CD1c-positive myeloid dendritic cell (primary cell): ENCODE results near the gene KDM5A.
A peak's percentile ranks its signal among the peaks of the same experiment; 100 is the strongest.
"Not testable (repeated sequence)": the region's sequence is repeated elsewhere in the genome, so short reads cannot be mapped to it uniquely, and the experiment has no call there.

Experiments
- DNase-seq: peaks from one replicate; pipeline ENCODE4 v3.0.0-alpha.2; 2016; ENCODE audit errors: extremely low spot score

Gene KDM5A

DNA sequence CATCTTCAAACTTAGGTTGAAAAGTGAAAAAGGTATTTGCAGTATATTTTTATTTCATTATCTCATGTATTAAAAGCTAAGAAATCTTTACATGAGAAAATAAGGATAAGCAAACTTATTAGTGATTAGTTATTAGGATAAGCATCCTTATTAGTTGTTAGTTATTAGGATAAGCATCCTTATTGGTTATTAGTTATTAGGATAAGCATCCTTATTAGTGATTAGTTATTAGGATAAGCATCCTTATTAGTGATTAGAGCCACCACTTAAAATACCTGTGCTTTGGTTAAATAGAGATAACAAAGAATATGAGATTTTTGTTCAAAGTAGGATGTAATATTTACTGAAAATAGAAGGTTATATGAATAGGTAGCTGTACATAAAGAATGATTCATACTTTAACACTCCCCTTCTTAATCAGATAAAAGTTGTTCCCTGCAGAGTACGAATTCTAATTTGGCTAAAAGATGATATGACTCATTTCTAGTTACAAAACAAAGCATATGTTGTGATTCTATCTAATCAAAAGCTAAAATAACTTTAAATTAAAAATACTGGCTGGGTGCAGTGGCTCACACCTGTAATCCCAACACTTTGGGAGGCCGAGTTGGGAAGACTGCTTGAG is 56.4 kb downstream of the KDM5A start:
- DNase-seq = no peak

DNA sequence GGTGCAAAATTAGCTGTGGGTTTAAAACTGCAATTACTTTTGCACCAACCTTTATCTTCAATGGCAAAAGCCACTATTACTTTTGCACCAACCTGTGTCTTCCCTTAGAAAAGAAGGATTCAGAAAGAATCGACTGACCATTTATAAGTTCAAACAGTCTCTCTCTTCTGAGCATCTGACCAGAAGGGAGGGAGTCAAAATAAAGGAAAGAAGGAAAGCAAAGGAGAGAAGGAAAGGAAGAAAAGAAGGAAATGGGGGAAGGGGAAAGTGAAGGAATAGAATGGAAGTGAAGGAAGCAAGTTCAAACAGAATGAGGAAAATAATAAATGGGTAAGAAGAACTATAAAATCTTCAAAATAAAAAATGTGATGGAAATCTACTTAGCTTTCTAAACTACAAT is 57.8 kb downstream of the KDM5A start:
- DNase-seq = no peak

DNA sequence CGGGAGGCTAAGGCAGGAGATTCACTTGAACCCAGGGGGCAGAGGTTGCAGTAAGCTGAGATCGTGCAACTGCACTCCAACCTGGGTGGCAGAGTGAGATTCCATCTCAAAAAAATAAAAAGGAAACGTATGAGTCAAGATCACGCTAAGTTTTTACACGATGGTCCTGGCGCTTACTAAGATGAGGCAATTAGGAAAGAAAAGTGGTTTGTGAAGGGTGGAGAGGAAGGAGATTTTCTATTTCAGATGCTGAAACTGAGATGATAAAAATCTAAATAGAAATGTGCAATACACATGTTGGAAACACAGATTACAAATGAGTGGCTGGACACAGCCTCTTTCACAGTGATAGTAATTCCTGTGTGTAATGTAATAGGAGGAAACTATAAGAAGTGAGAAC is 63.2 kb downstream of the KDM5A start:
- DNase-seq = no peak

DNA sequence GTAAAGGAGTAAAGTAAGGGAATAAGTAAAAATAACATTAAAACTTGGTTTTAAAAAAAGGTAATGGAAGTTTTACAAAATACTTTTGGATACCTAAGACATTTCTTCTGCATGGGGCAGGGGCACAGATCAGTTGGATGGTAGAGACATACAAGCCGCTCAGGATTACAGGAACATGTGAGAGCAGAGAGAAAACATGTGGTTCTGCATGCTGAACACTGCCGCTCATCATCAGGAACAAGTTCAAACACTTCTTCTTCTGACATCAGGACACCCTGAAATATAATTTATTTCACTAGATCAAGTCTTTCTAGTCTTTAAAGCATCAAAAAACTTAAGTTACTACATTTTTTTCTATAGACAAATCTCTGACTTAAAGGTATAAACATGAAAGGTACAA is 65.6 kb downstream of the KDM5A start:
- DNase-seq = no peak

DNA sequence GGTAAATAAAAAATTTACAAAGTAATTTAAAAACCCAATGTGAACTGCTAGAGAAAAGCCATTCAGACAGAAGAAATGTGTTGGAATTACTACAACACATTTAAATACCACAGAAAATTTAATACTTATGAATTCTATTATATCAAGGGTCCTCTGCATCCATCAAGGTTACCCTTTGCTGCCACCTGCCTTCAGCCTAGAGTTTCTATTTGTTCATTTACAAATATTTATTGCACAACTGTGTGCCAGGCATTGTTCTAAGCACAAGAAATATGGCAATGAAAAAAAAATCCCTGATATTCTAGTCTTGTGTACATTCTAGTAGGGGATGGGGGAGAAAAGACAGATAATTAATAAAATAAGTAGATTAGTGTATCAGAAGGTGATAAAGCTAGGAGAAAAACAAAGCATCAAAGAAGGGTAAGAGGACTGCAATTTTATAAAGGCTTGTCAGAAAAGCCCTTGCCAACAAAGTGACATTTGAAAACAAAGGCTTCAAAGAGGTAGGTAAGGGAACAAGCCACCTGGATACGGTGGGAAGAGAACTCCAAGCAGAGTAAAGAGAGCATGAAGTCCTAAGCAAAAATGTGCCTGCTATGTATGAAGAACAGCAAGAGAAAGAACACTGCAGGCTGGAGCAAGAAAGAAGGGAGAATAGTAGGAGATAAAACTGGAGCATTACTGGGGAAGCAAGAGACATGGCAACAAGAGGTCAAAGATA is 67.4 kb downstream of the KDM5A start:
- no peak for DNase-seq

DNA sequence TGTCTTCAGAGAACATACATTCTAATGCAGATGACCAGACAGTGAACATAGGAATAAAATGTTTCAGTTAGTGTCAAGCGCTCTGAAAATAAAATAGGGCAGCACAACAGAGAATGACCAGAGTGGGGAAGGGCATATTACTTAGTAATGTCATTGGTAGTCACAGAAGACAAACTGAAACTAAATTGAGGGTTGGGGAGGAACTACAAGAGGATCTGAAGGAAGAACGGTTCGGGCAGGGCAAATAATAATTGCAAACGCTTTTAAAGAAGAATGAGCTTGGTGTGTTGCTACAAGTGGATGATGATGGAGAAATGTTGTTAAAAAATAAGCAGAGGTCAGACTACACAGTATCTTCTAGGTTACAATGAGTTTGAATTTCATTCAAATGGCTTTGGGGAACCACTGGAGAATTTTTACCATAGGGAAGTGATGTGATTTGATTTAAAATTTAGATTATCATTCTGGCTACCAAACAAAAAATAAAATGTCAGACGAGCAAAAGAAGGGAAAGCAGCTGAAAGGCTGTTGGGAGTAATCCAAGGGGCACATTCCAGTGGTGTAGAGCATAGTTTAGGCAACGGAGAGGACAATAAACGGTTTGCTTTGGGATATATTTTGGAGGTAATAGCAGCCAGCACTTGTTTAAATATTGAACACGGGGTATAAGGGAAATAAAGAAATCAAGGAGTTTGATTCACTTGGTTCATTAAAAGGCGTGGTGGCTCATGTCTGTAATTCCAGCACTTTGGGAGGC is 70.2 kb downstream of the KDM5A start:
- no peak for DNase-seq

DNA sequence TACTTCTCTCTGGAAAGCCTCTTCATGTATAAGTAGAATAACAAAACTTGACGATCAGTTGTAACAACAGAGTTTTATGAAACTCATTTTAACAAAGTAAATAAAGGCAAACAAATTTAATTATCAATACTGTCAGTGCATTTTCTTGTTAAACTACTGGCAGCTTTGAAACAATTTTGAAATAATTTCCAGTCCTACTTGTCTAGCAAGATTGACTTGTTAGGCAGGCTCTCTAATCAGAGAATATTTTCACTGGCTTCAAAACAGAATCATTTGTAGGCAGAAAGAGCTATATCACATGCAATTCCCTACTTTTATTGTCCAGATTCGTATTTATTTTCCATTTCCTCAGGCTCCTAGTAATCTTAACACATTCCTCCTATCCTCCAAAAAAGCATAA is 80.6 kb downstream of the KDM5A start:
- DNase-seq = no peak

DNA sequence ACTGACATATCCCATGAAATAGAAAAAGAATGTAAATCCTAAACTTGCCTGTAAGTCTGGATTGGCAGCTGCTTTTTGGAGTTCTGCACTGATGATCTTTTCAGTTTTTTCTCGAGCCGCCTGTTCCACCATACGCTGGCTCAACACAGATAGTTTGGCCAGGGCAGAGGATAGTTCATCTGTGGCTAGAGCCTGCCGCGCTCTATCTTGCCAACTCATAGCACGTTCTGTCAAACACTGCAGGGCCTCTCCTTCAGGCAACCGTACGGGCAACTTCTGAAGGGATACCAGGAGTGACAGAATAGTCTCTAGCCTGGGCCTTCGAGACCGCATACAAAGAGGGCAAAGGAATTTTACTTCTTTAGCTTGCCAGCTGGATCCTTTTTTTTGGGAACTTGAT is 81.7 kb downstream of the KDM5A start:
- no peak for DNase-seq

DNA sequence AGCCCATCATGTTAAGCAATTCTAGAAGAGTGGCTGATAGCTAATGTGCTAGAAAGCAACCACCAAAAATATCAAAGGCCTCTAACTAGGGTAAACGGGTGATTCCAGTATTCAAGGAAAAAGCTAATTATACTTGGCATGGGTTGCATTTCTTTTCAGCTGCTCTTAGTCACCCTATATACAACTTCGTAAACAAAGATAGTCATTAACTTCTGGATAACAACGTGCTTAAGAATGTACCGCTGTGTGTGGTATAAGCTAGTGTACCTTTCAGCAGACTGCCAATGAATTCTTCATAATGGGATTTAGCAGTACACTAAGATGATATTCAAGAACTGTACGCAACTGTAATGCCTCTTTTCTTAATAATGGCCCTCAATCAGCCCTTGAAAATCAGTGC is 84.3 kb downstream of the KDM5A start:
- DNase-seq = no peak

DNA sequence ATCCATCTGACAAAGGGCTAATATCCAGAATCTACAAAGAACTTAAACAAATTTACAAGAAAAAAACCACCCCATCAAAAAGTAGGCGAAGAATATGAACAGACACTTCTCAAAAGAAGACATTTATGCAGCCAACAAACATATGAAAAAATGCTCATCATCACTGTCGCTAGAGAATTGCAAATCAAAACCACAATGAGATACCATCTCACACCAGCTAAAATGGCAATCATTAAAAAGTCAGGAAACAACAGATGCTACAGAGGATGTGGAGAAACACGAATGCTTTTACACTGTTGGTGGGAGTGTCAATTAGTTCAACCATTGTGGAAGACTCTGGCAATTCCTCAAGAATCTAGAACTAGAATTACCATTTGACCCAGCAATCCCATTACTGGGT is 86.4 kb downstream of the KDM5A start:
- DNase-seq = not testable (repeated sequence)

DNA sequence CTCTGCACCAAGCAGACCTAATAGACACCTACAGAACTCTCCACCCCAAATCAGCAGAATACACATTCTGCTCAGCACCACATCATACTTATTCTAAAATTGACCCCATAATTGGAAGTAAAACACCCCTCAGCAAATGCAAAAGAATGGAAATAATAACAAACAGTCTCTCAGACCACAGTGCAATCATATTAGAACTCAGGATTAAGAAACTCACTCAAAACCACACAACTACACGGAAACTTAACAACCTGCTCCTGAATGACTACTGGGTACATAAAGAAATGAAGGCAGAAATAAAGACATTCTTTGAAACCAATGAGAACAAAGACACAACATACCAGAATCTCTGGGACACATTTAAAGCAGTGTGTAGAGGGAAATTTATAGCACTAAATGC is 89.0 kb downstream of the KDM5A start:
- not testable (repeated sequence) for DNase-seq

DNA sequence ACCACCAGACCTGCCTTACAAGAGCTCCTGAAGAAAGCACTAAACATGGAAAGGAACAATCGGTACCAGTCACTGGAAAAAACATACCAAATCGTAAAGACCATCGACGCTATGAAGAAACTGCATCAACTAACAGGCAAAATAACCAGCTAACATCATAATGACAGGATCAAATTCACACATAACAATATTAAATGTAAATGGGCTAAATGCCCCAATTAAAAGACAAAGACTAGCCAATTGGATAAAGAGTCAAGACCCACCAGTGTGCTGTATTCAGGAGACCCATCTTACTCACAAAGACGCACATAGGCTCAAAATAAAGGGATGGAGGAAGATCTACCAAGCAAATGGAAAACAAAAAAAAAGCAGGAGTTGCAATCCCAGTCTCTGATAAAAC is 89.6 kb downstream of the KDM5A start:
- not testable (repeated sequence) for DNase-seq

DNA sequence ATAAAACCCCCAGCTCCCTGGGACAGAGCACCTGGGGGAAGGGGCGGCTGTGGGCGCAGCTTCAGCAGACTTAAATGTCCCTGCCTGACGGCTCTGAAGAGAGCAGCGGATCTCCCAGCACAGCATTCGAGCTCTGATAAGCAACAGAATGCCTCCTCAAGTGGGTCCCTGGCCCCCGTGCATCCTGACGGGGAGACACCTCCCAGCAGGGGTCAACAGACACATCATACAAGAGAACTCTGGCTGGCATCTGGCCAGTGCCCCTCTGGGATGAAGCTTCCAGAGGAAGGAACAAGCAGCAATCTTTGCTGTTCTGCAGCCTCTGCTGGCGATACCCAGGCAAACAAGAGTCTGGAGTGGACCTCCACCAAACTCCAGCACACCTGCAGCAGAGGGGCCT is 91.1 kb downstream of the KDM5A start:
- not testable (repeated sequence) for DNase-seq

DNA sequence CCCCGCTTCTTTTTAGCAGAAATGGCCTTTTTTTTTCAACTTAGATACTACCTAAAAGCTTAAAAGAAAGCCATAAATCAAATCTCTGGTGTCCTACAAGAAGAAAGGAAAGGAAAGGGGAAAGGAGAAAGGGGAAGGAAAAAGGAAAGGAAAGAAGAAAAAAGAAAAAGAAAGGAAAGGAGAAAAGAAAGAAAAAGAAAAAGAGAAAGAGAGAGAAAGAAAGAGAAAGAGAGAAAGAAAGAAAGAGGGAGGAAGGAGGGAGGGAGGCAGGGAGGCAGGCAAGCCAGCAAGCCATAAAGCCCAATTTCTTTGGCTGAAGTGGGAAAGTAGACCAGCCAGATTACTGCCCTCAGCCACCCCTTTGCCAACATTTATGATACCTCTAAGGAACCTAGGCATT is 94.0 kb downstream of the KDM5A start:
- DNase-seq = no peak

DNA sequence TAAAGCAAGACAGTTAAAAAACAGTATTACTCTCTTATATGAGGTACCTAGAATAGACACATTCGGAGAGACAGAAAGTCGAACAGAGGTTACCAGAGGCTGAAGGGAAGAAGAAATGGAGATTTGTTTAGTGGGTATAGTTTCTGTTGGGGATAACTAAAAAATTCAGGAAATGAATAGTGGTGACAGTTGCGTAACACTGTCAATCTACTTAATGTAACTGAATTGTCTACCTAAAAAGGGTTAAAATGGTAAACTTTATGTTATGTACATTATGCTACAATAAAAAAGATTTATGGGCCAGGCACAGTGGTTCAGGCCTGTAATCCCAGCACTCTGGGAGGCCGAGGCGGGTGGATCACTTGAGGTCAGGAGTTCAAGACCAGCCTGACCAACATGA is 95.9 kb downstream of the KDM5A start:
- DNase-seq = no peak

DNA sequence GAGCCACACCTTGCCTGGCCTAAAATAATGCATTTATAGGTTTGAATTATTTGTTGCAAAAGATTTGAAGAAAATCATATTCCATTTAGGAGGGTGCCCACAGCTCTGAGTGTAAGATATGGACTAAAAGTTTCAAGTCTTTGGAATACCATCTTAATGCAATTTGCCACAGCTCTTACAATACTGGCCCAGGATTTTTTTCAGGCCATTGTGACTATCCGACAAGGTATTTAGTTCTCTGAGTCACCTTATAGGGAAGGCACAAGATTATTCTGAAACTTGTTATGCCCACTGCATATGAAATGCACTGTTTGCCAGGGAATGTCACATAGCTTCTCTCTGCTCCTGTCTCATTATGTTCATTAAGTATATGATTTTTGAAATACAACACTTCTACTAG is 96.9 kb downstream of the KDM5A start:
- no peak for DNase-seq

DNA sequence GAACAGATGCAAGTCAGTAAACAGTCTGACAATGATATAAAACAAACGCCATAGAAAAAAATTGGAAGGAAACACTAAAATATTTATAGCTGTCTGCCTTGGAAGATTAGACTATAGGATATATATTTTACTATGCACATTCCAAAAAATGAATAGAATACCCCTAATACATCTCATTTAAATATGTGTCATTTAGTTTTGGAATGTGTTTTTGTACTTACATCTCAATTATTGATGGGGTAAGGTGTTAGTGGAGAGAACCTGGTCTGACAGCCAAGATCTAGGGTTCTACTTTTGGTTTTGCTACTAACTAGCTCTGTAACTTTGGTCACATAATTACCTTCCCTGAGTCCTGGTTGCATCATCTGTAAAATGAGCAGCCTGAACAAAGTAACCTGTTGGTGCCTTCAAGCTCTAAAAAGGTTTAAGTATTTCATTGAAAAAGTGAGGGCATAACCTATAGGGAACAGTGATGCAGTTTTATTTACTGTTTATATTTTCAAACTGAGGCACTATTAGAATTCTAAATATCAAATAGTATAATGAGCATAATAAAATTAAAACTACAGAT is 97.9 kb downstream of the KDM5A start:
- no peak for DNase-seq

DNA sequence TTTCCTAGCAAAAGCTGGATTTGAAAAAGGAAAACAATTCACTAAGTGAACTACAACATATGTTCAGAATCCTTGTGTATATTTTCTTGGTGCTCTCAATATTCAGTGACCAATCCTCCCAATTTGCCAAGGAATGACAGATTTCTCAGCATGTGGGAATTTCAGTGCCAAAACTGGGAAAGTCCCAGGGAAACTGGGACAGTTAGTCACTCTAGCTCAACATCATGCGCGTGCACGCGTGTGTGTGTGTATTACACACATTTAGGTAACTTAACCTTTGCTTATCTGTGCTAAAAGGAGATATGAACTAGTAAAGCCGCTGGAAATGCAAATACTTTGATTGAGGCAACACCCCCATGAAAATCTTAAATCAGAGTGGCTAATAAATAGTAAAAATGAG is 100.4 kb downstream of the KDM5A start:
- DNase-seq = no peak

DNA sequence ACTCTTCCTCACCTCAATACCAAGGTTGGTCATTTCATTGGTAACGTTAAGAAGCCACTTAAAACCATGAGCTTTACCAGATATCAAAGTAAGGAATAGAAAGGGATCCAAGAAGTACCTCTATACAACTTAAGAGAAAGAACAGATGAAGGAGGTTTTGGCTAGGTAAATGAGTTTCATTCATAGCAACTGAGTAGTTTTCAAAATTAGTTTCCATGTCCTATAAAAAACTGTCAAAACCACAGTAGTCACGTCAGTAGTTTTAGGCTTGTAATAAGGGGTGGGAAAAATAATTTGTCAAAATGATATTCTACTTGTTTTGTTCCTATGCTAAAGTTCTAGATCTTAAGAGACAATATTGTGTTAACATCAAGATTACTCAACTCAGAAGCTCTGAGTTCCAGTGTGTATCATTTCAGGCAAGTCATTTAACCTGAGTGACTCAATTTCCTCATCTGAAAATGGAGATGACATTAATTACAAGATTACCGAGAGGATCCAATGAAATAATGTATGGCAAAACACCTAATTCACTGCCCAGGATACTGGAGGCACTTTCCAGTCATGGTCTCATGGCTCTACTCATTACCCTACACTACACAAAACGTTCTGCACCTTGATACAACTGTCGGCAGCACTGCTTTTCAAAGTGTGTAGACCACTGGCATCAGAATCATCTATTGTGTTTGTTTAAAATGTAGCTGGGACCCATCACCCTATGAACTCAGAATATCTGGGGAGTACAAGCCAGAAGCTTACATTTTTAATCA is 102.4 kb downstream of the KDM5A start:
- no peak for DNase-seq

DNA sequence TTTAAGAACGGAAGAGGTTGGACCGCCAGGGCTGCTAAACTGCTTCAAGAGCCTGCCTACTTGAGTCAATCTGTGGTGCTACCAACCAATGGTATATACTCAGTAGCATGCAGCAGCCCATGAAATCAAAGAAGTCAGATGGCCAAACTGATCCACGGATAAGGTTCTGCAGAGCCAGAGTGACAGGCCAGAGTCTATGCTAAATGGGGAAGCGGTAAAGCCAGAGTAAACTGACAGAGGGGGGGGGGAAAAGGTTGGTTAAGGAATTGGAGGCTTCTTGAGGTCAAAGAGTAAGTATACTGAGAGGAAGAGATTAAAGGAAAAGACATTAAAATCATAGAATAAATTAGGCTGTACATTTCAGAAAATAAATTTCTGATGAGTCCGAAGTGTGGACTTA is 111.1 kb downstream of the KDM5A start:
- DNase-seq = no peak

DNA sequence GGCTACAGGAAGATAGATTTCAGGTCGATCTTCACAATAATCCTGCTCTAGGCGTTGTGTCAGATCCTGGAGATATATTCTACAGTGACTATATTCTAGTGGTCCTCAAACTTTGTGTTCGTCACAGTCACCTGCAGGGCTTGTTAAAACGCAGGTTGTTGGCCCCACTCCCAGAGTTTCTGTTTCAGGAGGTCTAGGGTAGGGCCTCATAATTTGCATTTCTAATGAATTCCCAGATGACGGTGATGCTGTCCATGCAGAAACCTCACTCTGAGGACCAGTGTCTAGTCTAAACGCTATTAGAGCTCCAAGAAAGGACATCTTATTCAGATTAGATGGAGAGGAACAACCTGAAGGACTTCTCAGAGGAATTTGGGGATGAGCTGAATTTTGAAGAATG is 113.3 kb downstream of the KDM5A start:
- DNase-seq = no peak

DNA sequence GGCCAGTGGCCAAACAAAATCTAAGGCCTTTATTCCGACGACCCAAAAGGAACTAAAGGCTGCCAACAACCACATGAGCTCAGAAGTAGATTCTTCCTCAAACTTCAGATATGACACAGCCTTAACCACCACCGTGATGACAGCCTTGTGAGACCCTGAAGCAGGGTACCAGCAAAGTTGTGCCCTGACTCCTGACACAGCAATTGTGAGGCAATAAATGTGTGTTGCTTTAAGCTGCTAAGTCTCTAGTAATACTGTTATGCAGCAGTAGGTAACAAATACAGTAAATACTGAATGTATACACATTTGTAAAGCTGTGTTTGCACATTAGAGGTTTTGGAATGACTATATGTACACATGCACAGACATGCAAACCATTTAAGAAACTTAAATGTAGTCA is 115.7 kb downstream of the KDM5A start:
- peak; percentile 10 for DNase-seq
